Cardiac fibroblast (primary cell): ENCODE measurements around the gene NDEL1.
A peak's percentile ranks its signal among the peaks of the same experiment; 100 is the strongest.

ENCODE experiments used
- DNase-seq, 2 donors: peaks; one replicate each; pipeline versions ENCODE4 v3.0.0 to v3.0.0-alpha.2; 2010; ENCODE audit warnings: low read depth in 2 of 2
- H3K4me3 ChIP-seq, 2 donors: replicated peaks in 1 of 2; 1 replicate in 1 of 2; 2 replicates in 1 of 2; pipeline ENCODE4 v1.5.1; 2011; ENCODE audit warnings: low read depth in 2 of 2, low read length in 2 of 2, mild to moderate bottlenecking in 2 of 2, moderate library complexity in 1 of 2
- TF ChIP-seq, protein P1 (sequence below): IDR thresholded peaks from one replicate; pipeline ENCODE4 v1.5.1; 2011; ENCODE audit warnings: low read depth, mild to moderate bottlenecking, low read length, inconsistent platforms

NDEL1 gene

GRCh38 chr17:8439681-8440080, 4.0 kb downstream of the NDEL1 start:
- H3K4me3 ChIP-seq, result no peak overlapping the region
- TF ChIP-seq, protein P1, sequence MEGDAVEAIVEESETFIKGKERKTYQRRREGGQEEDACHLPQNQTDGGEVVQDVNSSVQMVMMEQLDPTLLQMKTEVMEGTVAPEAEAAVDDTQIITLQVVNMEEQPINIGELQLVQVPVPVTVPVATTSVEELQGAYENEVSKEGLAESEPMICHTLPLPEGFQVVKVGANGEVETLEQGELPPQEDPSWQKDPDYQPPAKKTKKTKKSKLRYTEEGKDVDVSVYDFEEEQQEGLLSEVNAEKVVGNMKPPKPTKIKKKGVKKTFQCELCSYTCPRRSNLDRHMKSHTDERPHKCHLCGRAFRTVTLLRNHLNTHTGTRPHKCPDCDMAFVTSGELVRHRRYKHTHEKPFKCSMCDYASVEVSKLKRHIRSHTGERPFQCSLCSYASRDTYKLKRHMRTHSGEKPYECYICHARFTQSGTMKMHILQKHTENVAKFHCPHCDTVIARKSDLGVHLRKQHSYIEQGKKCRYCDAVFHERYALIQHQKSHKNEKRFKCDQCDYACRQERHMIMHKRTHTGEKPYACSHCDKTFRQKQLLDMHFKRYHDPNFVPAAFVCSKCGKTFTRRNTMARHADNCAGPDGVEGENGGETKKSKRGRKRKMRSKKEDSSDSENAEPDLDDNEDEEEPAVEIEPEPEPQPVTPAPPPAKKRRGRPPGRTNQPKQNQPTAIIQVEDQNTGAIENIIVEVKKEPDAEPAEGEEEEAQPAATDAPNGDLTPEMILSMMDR, result no peak
- DNase-seq, result no peak

DNA sequence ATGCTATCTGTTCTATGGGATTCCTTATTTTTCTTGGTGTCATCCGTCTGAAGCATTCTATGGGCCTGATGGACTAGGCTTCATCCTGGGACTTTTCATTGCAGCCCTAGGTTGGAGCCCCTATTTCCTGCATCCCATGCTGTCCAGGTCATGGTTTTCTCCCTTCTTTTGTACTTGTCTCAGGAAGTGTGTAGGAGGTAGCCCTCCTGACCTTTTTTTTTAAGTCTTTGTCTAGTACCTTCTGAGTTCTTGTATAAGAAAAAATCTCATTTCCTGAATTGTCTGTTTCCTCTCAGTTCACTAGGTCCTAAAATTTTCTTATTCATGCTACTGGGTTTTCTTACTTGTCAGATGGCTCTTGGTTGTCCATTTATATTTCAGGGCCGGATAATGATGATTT, 6.0 kb downstream of the NDEL1 start:
- TF ChIP-seq, protein P1, result no peak
- H3K4me3 ChIP-seq, result no peak overlapping the region
- DNase-seq, result peak in 1 of 2 donors; percentile 20

GRCh38 chr17:8442310-8442709, 6.6 kb downstream of the NDEL1 start:
- TF ChIP-seq, protein P1, result no peak
- H3K4me3 ChIP-seq, result no peak overlapping the region
- no peak for DNase-seq

- TF ChIP-seq, protein P1, result no peak
- DNase-seq, result no peak
- H3K4me3 ChIP-seq, result no peak overlapping the region
Observed at GRCh38 chr17:8443756-8444155, 8.1 kb downstream of the NDEL1 start.

- H3K4me3 ChIP-seq, result no peak overlapping the region
- TF ChIP-seq, protein P1, result no peak
- no peak for DNase-seq
Observed at GRCh38 chr17:8444494-8444893, 8.8 kb downstream of the NDEL1 start.

- H3K4me3 ChIP-seq, result no peak overlapping the region
- no peak for DNase-seq
- TF ChIP-seq, protein P1, result no peak
Observed at GRCh38 chr17:8445536-8445935, 9.9 kb downstream of the NDEL1 start.

DNA sequence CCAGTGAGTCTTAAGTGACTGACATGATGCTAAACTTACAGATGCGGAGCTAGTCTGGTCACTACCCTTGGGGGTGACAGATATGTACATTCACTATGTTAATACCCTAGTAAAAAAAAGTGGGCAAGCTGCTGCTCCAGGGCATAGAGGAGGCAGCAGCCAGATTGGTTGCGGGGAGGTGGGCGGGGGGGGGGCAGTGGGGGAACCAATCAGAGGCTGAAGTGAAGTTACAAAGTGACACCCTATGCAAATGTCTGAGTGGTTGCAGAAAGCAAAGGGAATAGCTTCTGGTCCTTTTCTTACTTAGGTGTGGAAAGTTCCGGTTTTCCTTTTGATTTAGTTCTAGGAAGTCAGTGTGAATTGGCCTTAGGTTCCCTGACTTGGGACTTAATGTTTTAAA, 12.1 kb downstream of the NDEL1 start:
- TF ChIP-seq, protein P1, result no peak
- H3K4me3 ChIP-seq, result no peak overlapping the region
- no peak for DNase-seq
